T-cell (primary cell): Measurements from ENCODE around the gene RAB36. TPM values are rescaled to one million over a fixed set of nuclear protein-coding genes. Genes with fewer than 3 reads are reported as not detected.
A peak's percentile ranks its signal among the peaks of the same experiment; 100 is the strongest.

Experiments used
- ATAC-seq, 4 experiments: fragments of 200-7000 bp in 3 of 4; fragments of 150-1000 bp in 1 of 4; cut with Tn5 transposase; replicated peaks in 1 of 4; 1 replicate in 3 of 4; 2 replicates in 1 of 4; pipeline ENCODE4 v1.10.0; 2021; ENCODE audit warnings: moderate library complexity in 3 of 4, mild to moderate bottlenecking in 2 of 4, moderate number of reproducible peaks in 1 of 4
- CTCF ChIA-PET, 2 donors: fragments of 300-600 bp; sonication (Branson Sonifier 250); formaldehyde crosslinking; loops; one replicate each; lab custom pipeline; 2022; ENCODE audit warnings: antibody characterized with exemption in 2 of 2; lab: Charles Lee
- POLR2A ChIA-PET, 2 donors: fragments of 300-600 bp; sonication (Branson Sonifier 250); formaldehyde crosslinking; loops; one replicate each; lab custom pipeline; 2022; ENCODE audit warnings: antibody characterized with exemption in 2 of 2; lab: Charles Lee
- DNase-seq, 35 experiments: peaks; one replicate each; pipeline versions ENCODE4 v3.0.0 to v3.0.0-alpha.2; 2013 to 2023
- H3K27ac ChIP-seq: one replicate; pipeline ENCODE4 v1.5.1; 2013; ENCODE audit warnings: low read length
- H3K27me3 ChIP-seq, 2 experiments: replicated peaks in 1 of 2; 1 replicate in 1 of 2; 2 replicates in 1 of 2; pipeline versions ENCODE4 v1.6.1 to v1.7.0; 2013; ENCODE audit warnings: low read length in 1 of 2, mixed read lengths in 1 of 2; ENCODE audit not compliant: control insufficient read depth in 2 of 2, insufficient read depth in 2 of 2; ENCODE audit errors: extremely low read depth in 1 of 2
- H3K36me3 ChIP-seq, 2 donors: 1 replicate in 1 of 2; 2 replicates in 1 of 2; pipeline versions ENCODE4 v1.6.1 to v1.7.0; 2013; ENCODE audit warnings: low read length in 1 of 2; ENCODE audit not compliant: control insufficient read depth in 2 of 2, insufficient read depth in 1 of 2; ENCODE audit errors: extremely low read depth in 1 of 2
- H3K4me1 ChIP-seq, 2 experiments: 1 replicate in 1 of 2; 2 replicates in 1 of 2; pipeline versions ENCODE4 v1.6.1 to v1.7.0; 2013; ENCODE audit warnings: low read length in 2 of 2, mixed read lengths in 1 of 2; ENCODE audit not compliant: insufficient read depth in 2 of 2, control insufficient read depth in 1 of 2; ENCODE audit errors: extremely low read depth in 1 of 2
- H3K4me3 ChIP-seq, 2 donors: 1 replicate in 1 of 2; 2 replicates in 1 of 2; pipeline versions ENCODE4 v1.5.1 to v1.7.0; 2013; ENCODE audit warnings: mild to moderate bottlenecking in 2 of 2, low read length in 1 of 2, moderate library complexity in 1 of 2; ENCODE audit not compliant: control insufficient read depth in 1 of 2; ENCODE audit errors: extremely low read depth in 1 of 2
- H3K9me3 ChIP-seq: 2 replicates; pipeline ENCODE4 v1.7.0; 2013
- H3K27ac Mint-ChIP-seq, 2 donors: one replicate each; pipeline ENCODE4 v1.8.0; 2020 to 2021; ENCODE audit warnings: mild to moderate bottlenecking in 2 of 2, mixed read lengths in 2 of 2
- H3K27me3 Mint-ChIP-seq, 2 donors: one replicate each; pipeline ENCODE4 v1.8.0; 2021 to 2022; ENCODE audit warnings: mixed read lengths in 2 of 2
- H3K36me3 Mint-ChIP-seq: one replicate; pipeline ENCODE4 v1.8.0; 2021; ENCODE audit warnings: mixed read lengths
- H3K4me1 Mint-ChIP-seq, 3 donors: one replicate each; pipeline ENCODE4 v1.8.0; 2020 to 2022; ENCODE audit warnings: mixed read lengths in 3 of 3, mild to moderate bottlenecking in 1 of 3
- H3K4me3 Mint-ChIP-seq, 3 donors: one replicate each; pipeline ENCODE4 v1.8.0; 2020 to 2022; ENCODE audit warnings: mild to moderate bottlenecking in 3 of 3, mixed read lengths in 3 of 3, moderate library complexity in 3 of 3
- H3K9me3 Mint-ChIP-seq, 3 donors: one replicate each; pipeline ENCODE4 v1.8.0; 2020 to 2022; ENCODE audit warnings: mixed read lengths in 3 of 3
- WGBS: methylation state at CpG from one replicate; pipeline ENCODE4 v1.1.5; 2013; ENCODE audit warnings: missing lambda C conversion rate; ENCODE audit not compliant: insufficient coverage; 5-methylcytosine and 5-hydroxymethylcytosine counted together
- total RNA-seq, 35 experiments: library from RNA in 6 of 35; stranded (reverse) in 6 of 35; fragments of 120-200 nt in 1 of 35; gene quantifications; one replicate each; pipeline versions ENCODE4 v1.2.1 to v1.2.4 and lab custom pipeline; 2013 to 2026

Gene RAB36
- total RNA-seq, 5 donors from 2014 or later (not counting 1 experiment from before 2014, with no cell fraction given) = 0.18 to 1.8 (median 0.47) TPM

- no peaks in the 10 kb centered on the region for H3K27me3 Mint-ChIP-seq
- CTCF ChIA-PET = interaction anchor here in 1 of 2 donors (0.6 kb wide), 1 partner anchor 162 kb away, joined by 4 read pairs; no protein-coding TSS in a partner anchor
These were observed 28.6 kb upstream of the RAB36 start for GRCh38 chr22:23116506-23117263.

GRCh38 chr22:23117275-23117674 lies 28.0 kb upstream of the RAB36 start:
- Mint-ChIP-seq H3K27me3 (no peaks in the 10 kb centered on the region), H3K36me3 (no peaks in the 10 kb centered on the region), H3K9me3 (no peaks in the 10 kb centered on the region), H3K27ac (no peak overlapping the region), H3K4me3 (no peak overlapping the region), H3K4me1 (peaks cover 11 to 23% (median 14%) of the 10 kb centered on the region in 3 donors)
- ATAC-seq (no peak), DNase-seq (no peak)
- CTCF ChIA-PET = no interaction called here
- Histone ChIP-seq H3K27me3 (peaks cover 0 to 6% of the 10 kb centered on the region in 2 experiments), H3K36me3 (no peaks in the 10 kb centered on the region), H3K4me1 (peaks cover 6 to 18% of the 10 kb centered on the region in 2 experiments), H3K27ac (no peak overlapping the region), H3K9me3 (no peaks in the 10 kb centered on the region), H3K4me3 (no peak overlapping the region)
- POLR2A ChIA-PET = no interaction called here
- WGBS = over 99% methylated on average over 8 of the region's 10 CpGs

More at GRCh38 chr22:23116506-23117263, 28.6 kb upstream of the RAB36 start:
- no peaks in the 10 kb centered on the region for H3K9me3 Mint-ChIP-seq
- DNase-seq (no peak), ATAC-seq (no peak)
- WGBS = 98% methylated on average over 5 of the region's 10 CpGs
- no peaks in the 10 kb centered on the region for H3K36me3 ChIP-seq
- H3K27ac ChIP-seq = no peak overlapping the region
- H3K9me3 ChIP-seq = no peaks in the 10 kb centered on the region
- no peak overlapping the region for H3K4me3 Mint-ChIP-seq
- H3K27ac Mint-ChIP-seq = no peak overlapping the region
- H3K4me1 Mint-ChIP-seq = peaks cover 11 to 23% (median 14%) of the 10 kb centered on the region in 3 donors
- H3K4me1 ChIP-seq = peaks cover 6 to 18% of the 10 kb centered on the region in 2 experiments
- POLR2A ChIA-PET = no interaction called here
- no peaks in the 10 kb centered on the region for H3K36me3 Mint-ChIP-seq
- no peak overlapping the region for H3K4me3 ChIP-seq
- peaks cover 0 to 6% of the 10 kb centered on the region in 2 experiments for H3K27me3 ChIP-seq

- POLR2A ChIA-PET = interaction anchor here in 1 of 2 donors (0.9 kb wide), 1 partner anchor 24 kb away, joined by 11 read pairs; no protein-coding TSS in a partner anchor
- peaks cover 6 to 18% of the 10 kb centered on the region in 2 experiments for H3K4me1 ChIP-seq
- no peak overlapping the region for H3K27ac ChIP-seq
- no peak overlapping the region for H3K4me3 ChIP-seq
- no peaks in the 10 kb centered on the region for H3K27me3 Mint-ChIP-seq
- no peak overlapping the region for H3K27ac Mint-ChIP-seq
- H3K9me3 Mint-ChIP-seq = no peaks in the 10 kb centered on the region
- no peaks in the 10 kb centered on the region for H3K36me3 Mint-ChIP-seq
- peaks cover 11 to 23% (median 14%) of the 10 kb centered on the region in 3 donors for H3K4me1 Mint-ChIP-seq
- no peak for ATAC-seq
- H3K27me3 ChIP-seq = peaks cover 0 to 6% of the 10 kb centered on the region in 2 experiments
- H3K36me3 ChIP-seq = no peaks in the 10 kb centered on the region
- no peak overlapping the region for H3K4me3 Mint-ChIP-seq
- 95% methylated on average over 7 of the region's 15 CpGs for WGBS
- no peak for DNase-seq
- H3K9me3 ChIP-seq = no peaks in the 10 kb centered on the region
- CTCF ChIA-PET = interaction anchor here in 1 of 2 donors (0.6 kb wide), 1 partner anchor 39 kb away, joined by 3 read pairs; no protein-coding TSS in a partner anchor
These were observed 27.2 kb upstream of the RAB36 start for GRCh38 chr22:23117891-23118646.

- H3K36me3 ChIP-seq = no peaks in the 10 kb centered on the region
- 97% methylated on average over 6 of the region's 7 CpGs for WGBS
- DNase-seq (no peak), ATAC-seq (no peak)
- Mint-ChIP-seq H3K36me3 (no peaks in the 10 kb centered on the region), H3K9me3 (no peaks in the 10 kb centered on the region), H3K4me3 (peak overlapping the region; percentile 22 to 72 (median 63)), H3K4me1 (peaks cover 11 to 23% (median 14%) of the 10 kb centered on the region in 3 donors), H3K27ac (peak overlapping the region; percentile 94 to 95), H3K27me3 (no peaks in the 10 kb centered on the region)
- H3K27ac ChIP-seq = peak overlapping the region; percentile 88
- H3K4me3 ChIP-seq = peak overlapping the region in 1 of 2 donors; percentile 19
- H3K9me3 ChIP-seq = no peaks in the 10 kb centered on the region
- ChIA-PET CTCF (interaction anchor here (0.5 to 1.4 kb wide), 8 partner anchors 14 to 533 kb away, joined by 3 to 11 read pairs (median 3); partner anchors contain the start of gene RSPH14 (in 1 of the 2)), POLR2A (interaction anchor here (0.8 to 1.0 kb wide), 4 partner anchors 19 to 299 kb away, joined by 3 to 11 read pairs (median 6); partner anchors contain the start of gene RAB36 (in 1 of the 2))
- H3K27me3 ChIP-seq = peaks cover 0 to 9% of the 10 kb centered on the region in 2 experiments
- H3K4me1 ChIP-seq = peaks cover 6 to 18% of the 10 kb centered on the region in 2 experiments
These were observed 26.4 kb upstream of the RAB36 start for GRCh38 chr22:23118647-23119493.

- H3K36me3 ChIP-seq = no peaks in the 10 kb centered on the region
- DNase-seq = peak; percentile 31 to 85 (median 58)
- peak overlapping the region; percentile 88 for H3K27ac ChIP-seq
- ATAC-seq = peak; percentile 80 to 98 (median 86)
- H3K4me1 ChIP-seq = peaks cover 6 to 18% of the 10 kb centered on the region in 2 experiments
- Mint-ChIP-seq H3K36me3 (no peaks in the 10 kb centered on the region), H3K4me3 (peak overlapping the region; percentile 22 to 72 (median 63)), H3K4me1 (peaks cover 11 to 23% (median 14%) of the 10 kb centered on the region in 3 donors), H3K9me3 (no peaks in the 10 kb centered on the region), H3K27me3 (no peaks in the 10 kb centered on the region), H3K27ac (peak overlapping the region; percentile 94 to 95)
- POLR2A ChIA-PET = interaction anchor here (0.8 to 1.0 kb wide), 4 partner anchors 18 to 300 kb away, joined by 3 to 11 read pairs (median 6); partner anchors contain the start of gene RAB36 (in 1 of the 2)
- 69% methylated on average over 10 of the region's 15 CpGs for WGBS
- CTCF ChIA-PET = interaction anchor here (0.5 to 1.4 kb wide), 8 partner anchors 13 to 367 kb away, joined by 3 to 11 read pairs (median 3); partner anchors contain the start of gene RSPH14 (in 1 of the 2)
- H3K27me3 ChIP-seq = peaks cover 0 to 9% of the 10 kb centered on the region in 2 experiments
- no peaks in the 10 kb centered on the region for H3K9me3 ChIP-seq
- peak overlapping the region in 1 of 2 donors; percentile 19 for H3K4me3 ChIP-seq
These were observed 25.5 kb upstream of the RAB36 start for GRCh38 chr22:23119494-23120414.
